WTC11 (cell line): ENCODE results near the gene OPRL1. TPM values are rescaled to one million over a fixed set of nuclear protein-coding genes. Genes with fewer than 3 reads are reported as not detected.
A peak's percentile ranks its signal among the peaks of the same experiment; 100 is the strongest.

Experiments
- ATAC-seq: fragments of 200-7000 bp; cut with Tn5 transposase; 2 replicates; pipeline ENCODE4 v1.10.0; 2021; ENCODE audit warnings: mild to moderate bottlenecking, moderate library complexity
- CTCF ChIA-PET: fragments of 300-600 bp; sonication (Branson Sonifier 250); formaldehyde crosslinking; loops from one replicate; lab custom pipeline; 2021; ENCODE audit warnings: antibody characterized with exemption; lab: Charles Lee
- POLR2A ChIA-PET: fragments of 350-600 bp; sonication (Branson Sonifier 250); formaldehyde crosslinking; loops from one replicate; lab custom pipeline; 2021; ENCODE audit warnings: antibody characterized with exemption; lab: Charles Lee
- DNase-seq: peaks from one replicate; pipeline ENCODE4 v3.0.0; 2021; ENCODE audit warnings: low spot score
- H3K27ac Mint-ChIP-seq: 2 replicates; pipeline ENCODE4 v1.8.0; 2021; ENCODE audit warnings: mixed read lengths
- H3K27me3 Mint-ChIP-seq: 2 replicates; pipeline ENCODE4 v1.8.0; 2021; ENCODE audit warnings: low read depth, mild to moderate bottlenecking, moderate library complexity, mixed read lengths
- H3K36me3 Mint-ChIP-seq: 2 replicates; pipeline ENCODE4 v1.8.0; 2021; ENCODE audit warnings: mixed read lengths
- H3K4me1 Mint-ChIP-seq: 2 replicates; pipeline ENCODE4 v1.8.0; 2022; ENCODE audit warnings: mixed read lengths
- H3K4me3 Mint-ChIP-seq: 2 replicates; pipeline ENCODE4 v1.8.0; 2021; ENCODE audit warnings: mild to moderate bottlenecking, moderate library complexity, mixed read lengths
- H3K9me3 Mint-ChIP-seq: 2 replicates; pipeline ENCODE4 v1.8.0; 2021; ENCODE audit warnings: mixed read lengths
- ESRRA ChIP-seq: sonication (generic); formaldehyde crosslinking; IDR thresholded peaks from 2 replicates; pipeline ENCODE4 v1.8.1; 2022; ENCODE audit warnings: mild to moderate bottlenecking, missing genetic modification reagents, borderline replicate concordance
- MXD4 ChIP-seq: fragments of 250-450 bp; sonication (Bioruptor Pico); IDR thresholded peaks from 2 replicates; pipeline ENCODE4 v1.8.0; 2021; ENCODE audit warnings: mild to moderate bottlenecking, moderate library complexity, borderline replicate concordance
- MYBL2 ChIP-seq: sonication (generic); formaldehyde crosslinking; IDR thresholded peaks from 2 replicates; pipeline ENCODE4 v1.8.1; 2023; ENCODE audit warnings: mild to moderate bottlenecking, moderate library complexity, missing genetic modification reagents
- NR2C2 ChIP-seq: sonication (generic); formaldehyde crosslinking; IDR thresholded peaks from 2 replicates; pipeline ENCODE4 v1.8.0; 2022; ENCODE audit warnings: mild to moderate bottlenecking, missing genetic modification reagents
- SP1 ChIP-seq: sonication (generic); formaldehyde crosslinking; conservative IDR thresholded peaks from 2 replicates; pipeline ENCODE4 v1.8.1; 2022; ENCODE audit warnings: missing genetic modification reagents
- ZNF423 ChIP-seq: fragments of 250-450 bp; sonication (Bioruptor Pico); IDR thresholded peaks from 2 replicates; pipeline ENCODE4 v2.1.2; 2022; ENCODE audit warnings: mild to moderate bottlenecking, moderate library complexity
- total RNA-seq: library from RNA; stranded (reverse); gene quantifications from 3 replicates; pipeline ENCODE4 v1.2.3, GENCODE V29; 2021
- TF ChIP-seq, protein P1 (sequence below): sonication (generic); formaldehyde crosslinking; IDR thresholded peaks from 2 replicates; pipeline ENCODE4 v1.8.0; 2022; ENCODE audit warnings: mild to moderate bottlenecking, missing genetic modification reagents
- TF ChIP-seq, protein P2 (sequence below): sonication (generic); formaldehyde crosslinking; IDR thresholded peaks from 2 replicates; pipeline ENCODE4 v1.8.0; 2023; ENCODE audit warnings: missing genetic modification reagents
- TF ChIP-seq, protein P3 (sequence below): fragments of 250-450 bp; sonication (Bioruptor Pico); IDR thresholded peaks from 2 replicates; pipeline ENCODE4 v1.9.0; 2021; ENCODE audit warnings: mild to moderate bottlenecking
- TF ChIP-seq, protein P4 (sequence below): fragments of 250-450 bp; sonication (Bioruptor Pico); IDR thresholded peaks from 2 replicates; pipeline ENCODE4 v1.9.0; 2021; ENCODE audit warnings: mild to moderate bottlenecking, borderline replicate concordance
- TF ChIP-seq, protein P5 (sequence below): fragments of 250-450 bp; sonication (Bioruptor Pico); IDR thresholded peaks from 2 replicates; pipeline ENCODE4 v1.8.0; 2021; ENCODE audit warnings: mild to moderate bottlenecking
- TF ChIP-seq, protein P6 (sequence below): sonication (generic); formaldehyde crosslinking; conservative IDR thresholded peaks from 2 replicates; pipeline ENCODE4 v1.8.1; 2023; ENCODE audit warnings: mild to moderate bottlenecking, low read depth, missing genetic modification reagents, moderate library complexity
- TF ChIP-seq, protein P7 (sequence below): fragments of 250-450 bp; sonication (Bioruptor Pico); IDR thresholded peaks from 2 replicates; pipeline ENCODE4 v1.9.0; 2021; ENCODE audit warnings: moderate library complexity, mild to moderate bottlenecking, inconsistent platforms, borderline replicate concordance

OPRL1 gene
- total RNA-seq, 1 experiment from 2014 or later, result 2.0 TPM

DNA sequence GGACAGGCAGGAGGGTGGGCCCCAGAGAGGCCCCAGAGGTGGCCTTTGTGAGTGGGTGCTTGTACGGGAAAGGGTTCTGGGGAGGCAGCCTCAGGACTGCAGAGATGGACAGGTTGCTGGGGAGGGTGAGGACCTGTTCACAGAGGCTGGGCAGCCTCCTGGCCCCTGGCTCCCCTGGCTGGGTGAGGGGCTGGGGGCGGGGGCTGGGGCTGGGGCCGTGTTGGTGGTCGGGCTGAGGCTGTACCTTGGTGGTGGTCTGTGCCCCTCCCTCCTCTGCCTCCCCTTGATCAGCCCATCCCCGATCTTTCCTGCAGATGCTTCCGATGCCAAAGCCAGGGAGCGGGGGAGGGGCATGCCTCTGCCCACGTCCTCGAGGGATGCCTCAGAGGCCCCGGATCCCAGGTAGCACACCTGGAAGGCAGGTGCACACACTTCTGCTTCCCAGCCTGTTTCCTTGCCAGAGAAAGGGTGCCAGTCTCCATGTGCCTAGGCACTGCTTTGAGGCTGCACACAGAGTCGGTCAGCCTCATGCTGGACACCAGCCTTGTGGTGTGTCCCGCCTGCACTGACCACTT is 12.1 kb upstream of the OPRL1 start:
- no peak overlapping the region for H3K4me3 Mint-ChIP-seq
- ATAC-seq (no peak), DNase-seq (no peak)
- no peaks in the 10 kb centered on the region for H3K36me3 Mint-ChIP-seq
- TF ChIP-seq, protein P1, sequence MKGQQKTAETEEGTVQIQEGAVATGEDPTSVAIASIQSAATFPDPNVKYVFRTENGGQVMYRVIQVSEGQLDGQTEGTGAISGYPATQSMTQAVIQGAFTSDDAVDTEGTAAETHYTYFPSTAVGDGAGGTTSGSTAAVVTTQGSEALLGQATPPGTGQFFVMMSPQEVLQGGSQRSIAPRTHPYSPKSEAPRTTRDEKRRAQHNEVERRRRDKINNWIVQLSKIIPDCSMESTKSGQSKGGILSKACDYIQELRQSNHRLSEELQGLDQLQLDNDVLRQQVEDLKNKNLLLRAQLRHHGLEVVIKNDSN (CRISPR knock-in tag), result no peak
- TF ChIP-seq MXD4 (CRISPR knock-in tag) (no peak), MYBL2 (no peak), SP1 (CRISPR knock-in tag) (no peak), ESRRA (CRISPR knock-in tag) (no peak), NR2C2 (CRISPR knock-in tag) (no peak), ZNF423 (no peak)
- TF ChIP-seq, protein P2, sequence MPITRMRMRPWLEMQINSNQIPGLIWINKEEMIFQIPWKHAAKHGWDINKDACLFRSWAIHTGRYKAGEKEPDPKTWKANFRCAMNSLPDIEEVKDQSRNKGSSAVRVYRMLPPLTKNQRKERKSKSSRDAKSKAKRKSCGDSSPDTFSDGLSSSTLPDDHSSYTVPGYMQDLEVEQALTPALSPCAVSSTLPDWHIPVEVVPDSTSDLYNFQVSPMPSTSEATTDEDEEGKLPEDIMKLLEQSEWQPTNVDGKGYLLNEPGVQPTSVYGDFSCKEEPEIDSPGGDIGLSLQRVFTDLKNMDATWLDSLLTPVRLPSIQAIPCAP (CRISPR knock-in tag), result no peak
- TF ChIP-seq, protein P3, sequence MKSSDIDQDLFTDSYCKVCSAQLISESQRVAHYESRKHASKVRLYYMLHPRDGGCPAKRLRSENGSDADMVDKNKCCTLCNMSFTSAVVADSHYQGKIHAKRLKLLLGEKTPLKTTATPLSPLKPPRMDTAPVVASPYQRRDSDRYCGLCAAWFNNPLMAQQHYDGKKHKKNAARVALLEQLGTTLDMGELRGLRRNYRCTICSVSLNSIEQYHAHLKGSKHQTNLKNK (CRISPR knock-in tag), result no peak
- TF ChIP-seq, protein P4, sequence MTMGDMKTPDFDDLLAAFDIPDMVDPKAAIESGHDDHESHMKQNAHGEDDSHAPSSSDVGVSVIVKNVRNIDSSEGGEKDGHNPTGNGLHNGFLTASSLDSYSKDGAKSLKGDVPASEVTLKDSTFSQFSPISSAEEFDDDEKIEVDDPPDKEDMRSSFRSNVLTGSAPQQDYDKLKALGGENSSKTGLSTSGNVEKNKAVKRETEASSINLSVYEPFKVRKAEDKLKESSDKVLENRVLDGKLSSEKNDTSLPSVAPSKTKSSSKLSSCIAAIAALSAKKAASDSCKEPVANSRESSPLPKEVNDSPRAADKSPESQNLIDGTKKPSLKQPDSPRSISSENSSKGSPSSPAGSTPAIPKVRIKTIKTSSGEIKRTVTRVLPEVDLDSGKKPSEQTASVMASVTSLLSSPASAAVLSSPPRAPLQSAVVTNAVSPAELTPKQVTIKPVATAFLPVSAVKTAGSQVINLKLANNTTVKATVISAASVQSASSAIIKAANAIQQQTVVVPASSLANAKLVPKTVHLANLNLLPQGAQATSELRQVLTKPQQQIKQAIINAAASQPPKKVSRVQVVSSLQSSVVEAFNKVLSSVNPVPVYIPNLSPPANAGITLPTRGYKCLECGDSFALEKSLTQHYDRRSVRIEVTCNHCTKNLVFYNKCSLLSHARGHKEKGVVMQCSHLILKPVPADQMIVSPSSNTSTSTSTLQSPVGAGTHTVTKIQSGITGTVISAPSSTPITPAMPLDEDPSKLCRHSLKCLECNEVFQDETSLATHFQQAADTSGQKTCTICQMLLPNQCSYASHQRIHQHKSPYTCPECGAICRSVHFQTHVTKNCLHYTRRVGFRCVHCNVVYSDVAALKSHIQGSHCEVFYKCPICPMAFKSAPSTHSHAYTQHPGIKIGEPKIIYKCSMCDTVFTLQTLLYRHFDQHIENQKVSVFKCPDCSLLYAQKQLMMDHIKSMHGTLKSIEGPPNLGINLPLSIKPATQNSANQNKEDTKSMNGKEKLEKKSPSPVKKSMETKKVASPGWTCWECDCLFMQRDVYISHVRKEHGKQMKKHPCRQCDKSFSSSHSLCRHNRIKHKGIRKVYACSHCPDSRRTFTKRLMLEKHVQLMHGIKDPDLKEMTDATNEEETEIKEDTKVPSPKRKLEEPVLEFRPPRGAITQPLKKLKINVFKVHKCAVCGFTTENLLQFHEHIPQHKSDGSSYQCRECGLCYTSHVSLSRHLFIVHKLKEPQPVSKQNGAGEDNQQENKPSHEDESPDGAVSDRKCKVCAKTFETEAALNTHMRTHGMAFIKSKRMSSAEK (CRISPR knock-in tag), result no peak
- TF ChIP-seq, protein P5, sequence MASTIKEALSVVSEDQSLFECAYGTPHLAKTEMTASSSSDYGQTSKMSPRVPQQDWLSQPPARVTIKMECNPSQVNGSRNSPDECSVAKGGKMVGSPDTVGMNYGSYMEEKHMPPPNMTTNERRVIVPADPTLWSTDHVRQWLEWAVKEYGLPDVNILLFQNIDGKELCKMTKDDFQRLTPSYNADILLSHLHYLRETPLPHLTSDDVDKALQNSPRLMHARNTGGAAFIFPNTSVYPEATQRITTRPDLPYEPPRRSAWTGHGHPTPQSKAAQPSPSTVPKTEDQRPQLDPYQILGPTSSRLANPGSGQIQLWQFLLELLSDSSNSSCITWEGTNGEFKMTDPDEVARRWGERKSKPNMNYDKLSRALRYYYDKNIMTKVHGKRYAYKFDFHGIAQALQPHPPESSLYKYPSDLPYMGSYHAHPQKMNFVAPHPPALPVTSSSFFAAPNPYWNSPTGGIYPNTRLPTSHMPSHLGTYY (CRISPR knock-in tag), result no peak
- TF ChIP-seq, protein P6, sequence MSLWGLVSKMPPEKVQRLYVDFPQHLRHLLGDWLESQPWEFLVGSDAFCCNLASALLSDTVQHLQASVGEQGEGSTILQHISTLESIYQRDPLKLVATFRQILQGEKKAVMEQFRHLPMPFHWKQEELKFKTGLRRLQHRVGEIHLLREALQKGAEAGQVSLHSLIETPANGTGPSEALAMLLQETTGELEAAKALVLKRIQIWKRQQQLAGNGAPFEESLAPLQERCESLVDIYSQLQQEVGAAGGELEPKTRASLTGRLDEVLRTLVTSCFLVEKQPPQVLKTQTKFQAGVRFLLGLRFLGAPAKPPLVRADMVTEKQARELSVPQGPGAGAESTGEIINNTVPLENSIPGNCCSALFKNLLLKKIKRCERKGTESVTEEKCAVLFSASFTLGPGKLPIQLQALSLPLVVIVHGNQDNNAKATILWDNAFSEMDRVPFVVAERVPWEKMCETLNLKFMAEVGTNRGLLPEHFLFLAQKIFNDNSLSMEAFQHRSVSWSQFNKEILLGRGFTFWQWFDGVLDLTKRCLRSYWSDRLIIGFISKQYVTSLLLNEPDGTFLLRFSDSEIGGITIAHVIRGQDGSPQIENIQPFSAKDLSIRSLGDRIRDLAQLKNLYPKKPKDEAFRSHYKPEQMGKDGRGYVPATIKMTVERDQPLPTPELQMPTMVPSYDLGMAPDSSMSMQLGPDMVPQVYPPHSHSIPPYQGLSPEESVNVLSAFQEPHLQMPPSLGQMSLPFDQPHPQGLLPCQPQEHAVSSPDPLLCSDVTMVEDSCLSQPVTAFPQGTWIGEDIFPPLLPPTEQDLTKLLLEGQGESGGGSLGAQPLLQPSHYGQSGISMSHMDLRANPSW (CRISPR knock-in tag), result no peak
- TF ChIP-seq, protein P7, sequence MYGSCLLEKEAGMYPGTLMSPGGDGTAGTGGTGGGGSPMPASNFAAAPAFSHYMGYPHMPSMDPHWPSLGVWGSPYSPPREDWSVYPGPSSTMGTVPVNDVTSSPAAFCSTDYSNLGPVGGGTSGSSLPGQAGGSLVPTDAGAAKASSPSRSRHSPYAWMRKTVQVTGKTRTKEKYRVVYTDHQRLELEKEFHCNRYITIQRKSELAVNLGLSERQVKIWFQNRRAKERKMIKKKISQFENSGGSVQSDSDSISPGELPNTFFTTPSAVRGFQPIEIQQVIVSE (CRISPR knock-in tag), result no peak
- peaks cover 26% of the 10 kb centered on the region for H3K4me1 Mint-ChIP-seq
- POLR2A ChIA-PET, result no interaction called here
- no peaks in the 10 kb centered on the region for H3K9me3 Mint-ChIP-seq
- peak overlapping the region; percentile 74; the same call in 1 of the 2 replicates for H3K27ac Mint-ChIP-seq
- CTCF ChIA-PET, result interaction anchor here (0.7 kb wide), 1 partner anchor 29 kb away, joined by 3 read pairs; no protein-coding TSS in a partner anchor
- peaks cover 2% of the 10 kb centered on the region; the same call in 1 of the 2 replicates for H3K27me3 Mint-ChIP-seq
